Activated naive CD4-positive, alpha-beta T cell treated with anti-CD3 and anti-CD28 coated beads, Interleukin-2, amount 50 U/mL, for 16 hours (primary cell): ENCODE measurements around the gene NAPA.
"Not testable (repeated sequence)": the region's sequence is repeated elsewhere in the genome, so short reads cannot be mapped to it uniquely, and the experiment has no call there.

Experiments used
- DNase-seq: peaks from one replicate; pipeline ENCODE4 v3.0.0-alpha.2; 2020

The NAPA gene

GRCh38 chr19:47499371-47499770, 15.5 kb downstream of the NAPA start:
- no peak for DNase-seq

GRCh38 chr19:47498561-47498960, 16.3 kb downstream of the NAPA start:
- no peak for DNase-seq

DNA sequence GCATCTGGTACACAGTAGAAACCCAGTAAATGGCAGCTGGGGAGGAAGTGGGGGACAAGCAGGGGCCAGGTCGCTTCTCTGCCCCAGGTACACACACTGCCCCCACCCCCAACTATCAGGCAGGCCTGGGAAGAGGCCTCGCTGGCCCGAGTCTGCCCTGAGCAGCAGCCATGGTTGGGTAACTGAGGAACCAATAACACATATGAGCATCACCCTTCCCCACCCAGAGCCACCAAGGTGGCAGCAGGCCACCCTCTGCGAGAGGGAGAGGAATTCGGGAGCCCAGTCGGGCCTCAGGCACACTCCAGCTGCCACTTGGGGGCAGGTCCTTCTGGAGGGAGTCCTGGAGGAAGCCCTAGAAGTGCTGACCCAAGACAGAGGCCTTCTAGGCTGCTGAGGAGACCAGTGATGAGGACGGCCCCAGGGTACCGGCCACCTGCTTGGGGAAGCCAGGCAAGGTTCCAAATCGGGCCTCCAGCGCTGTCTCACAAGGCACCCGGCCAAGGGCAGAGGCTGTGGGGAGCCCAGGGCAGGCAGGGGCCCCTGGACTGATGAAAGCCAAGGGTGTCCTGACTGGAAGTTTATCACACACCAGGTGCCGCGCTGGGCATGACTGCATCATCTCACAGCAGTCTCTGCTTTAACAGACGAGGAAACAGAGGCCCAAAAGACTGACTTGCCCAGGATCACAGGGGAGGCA, 16.9 kb downstream of the NAPA start:
- no peak for DNase-seq

- no peak for DNase-seq
These were observed 17.7 kb downstream of the NAPA start for GRCh38 chr19:47497050-47497766.

DNA sequence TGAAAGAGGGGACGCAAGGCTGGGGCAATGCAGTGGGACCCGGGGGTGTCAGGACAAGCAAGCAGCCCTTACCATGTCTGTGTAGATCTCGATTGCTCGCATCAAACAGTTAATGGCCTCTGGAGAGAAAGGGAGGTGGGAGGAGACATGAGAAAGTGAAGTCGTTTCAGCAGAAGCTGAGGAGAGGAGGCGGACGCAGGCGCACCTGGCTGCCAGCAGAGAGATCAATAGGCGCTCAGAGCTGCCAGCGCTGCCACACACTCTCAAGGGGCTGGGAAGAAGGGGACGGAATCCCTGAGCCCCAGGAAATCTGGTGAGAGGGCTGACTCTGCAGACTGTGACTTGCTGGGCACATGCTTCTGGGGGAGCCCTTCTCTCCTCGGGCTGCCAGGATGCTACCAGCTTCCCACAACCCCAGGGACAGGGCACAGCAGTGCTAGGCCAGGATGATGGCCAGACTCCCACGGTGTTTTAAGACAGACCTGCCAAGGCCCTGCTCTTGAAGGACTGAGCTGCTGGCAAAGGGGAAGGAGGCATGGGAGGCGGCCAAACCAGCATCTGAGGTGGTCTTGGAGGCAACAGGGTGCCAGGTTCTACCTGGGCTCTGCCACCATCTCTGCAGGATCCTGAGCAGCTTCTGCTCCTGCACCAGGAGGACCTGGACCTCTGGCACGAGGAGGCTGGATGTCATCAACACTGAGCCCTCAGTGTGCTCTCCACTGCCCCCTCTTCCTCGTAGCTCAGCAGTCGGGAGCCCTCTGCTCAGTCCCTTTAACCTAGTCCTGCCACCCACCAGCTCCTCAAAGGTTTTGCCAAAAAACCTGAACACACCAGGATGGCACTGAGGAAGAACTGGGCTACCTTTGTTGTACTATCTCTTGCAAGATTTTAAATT, 19.1 kb downstream of the NAPA start:
- DNase-seq, result no peak

GRCh38 chr19:47494729-47495128, 20.1 kb downstream of the NAPA start:
- DNase-seq, result no peak

GRCh38 chr19:47494211-47494547, 20.7 kb downstream of the NAPA start:
- no peak for DNase-seq

- DNase-seq, result no peak
These were observed 21.3 kb downstream of the NAPA start for GRCh38 chr19:47493378-47494210.

- DNase-seq, result no peak
These were observed 22.1 kb downstream of the NAPA start for GRCh38 chr19:47492571-47493377.

- no peak for DNase-seq
These were observed 22.7 kb downstream of the NAPA start for GRCh38 chr19:47492137-47492533.

GRCh38 chr19:47491358-47492136, 23.3 kb downstream of the NAPA start:
- no peak for DNase-seq

DNA sequence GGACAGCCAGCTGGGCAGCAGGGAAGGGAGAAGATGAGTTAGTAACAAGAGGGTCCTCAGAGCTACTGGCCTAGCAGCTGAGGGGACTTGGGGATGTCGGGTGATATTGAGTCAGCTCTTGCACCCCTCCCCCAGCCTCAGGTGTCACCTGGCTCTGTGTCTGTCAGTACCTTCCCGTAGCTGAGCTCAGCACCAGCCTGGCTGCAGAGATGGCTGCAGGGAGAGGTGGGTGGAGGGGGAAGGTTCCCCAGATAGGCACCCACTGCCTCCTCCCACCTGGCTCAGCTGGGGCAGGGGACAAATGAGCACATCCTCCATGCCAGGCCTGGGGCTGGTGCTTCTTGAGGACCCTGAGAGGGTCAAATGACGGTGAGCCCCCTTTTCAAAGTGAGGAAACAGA, 24.0 kb downstream of the NAPA start:
- DNase-seq, result no peak

DNA sequence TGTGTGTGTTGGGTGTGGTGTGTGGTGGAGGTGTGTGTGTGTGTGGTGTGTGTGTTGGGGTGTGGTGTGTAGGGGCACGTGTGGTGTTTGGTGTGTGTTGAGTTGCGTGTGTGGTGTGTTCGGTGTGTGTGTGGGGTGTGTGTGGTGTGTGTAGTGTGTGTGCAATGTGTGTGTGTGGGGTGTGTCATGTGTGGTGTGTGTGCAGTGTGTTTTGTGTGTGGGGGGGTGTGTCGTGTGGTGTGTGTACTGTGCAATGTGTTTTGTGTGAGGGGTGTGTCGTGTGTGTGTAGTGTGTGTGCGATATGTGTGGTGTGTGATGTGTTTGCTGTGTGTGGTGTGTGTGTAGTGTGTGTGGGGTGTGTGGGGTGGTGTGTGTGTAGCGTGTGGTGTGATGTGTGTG, 24.8 kb downstream of the NAPA start:
- DNase-seq, result no peak

DNA sequence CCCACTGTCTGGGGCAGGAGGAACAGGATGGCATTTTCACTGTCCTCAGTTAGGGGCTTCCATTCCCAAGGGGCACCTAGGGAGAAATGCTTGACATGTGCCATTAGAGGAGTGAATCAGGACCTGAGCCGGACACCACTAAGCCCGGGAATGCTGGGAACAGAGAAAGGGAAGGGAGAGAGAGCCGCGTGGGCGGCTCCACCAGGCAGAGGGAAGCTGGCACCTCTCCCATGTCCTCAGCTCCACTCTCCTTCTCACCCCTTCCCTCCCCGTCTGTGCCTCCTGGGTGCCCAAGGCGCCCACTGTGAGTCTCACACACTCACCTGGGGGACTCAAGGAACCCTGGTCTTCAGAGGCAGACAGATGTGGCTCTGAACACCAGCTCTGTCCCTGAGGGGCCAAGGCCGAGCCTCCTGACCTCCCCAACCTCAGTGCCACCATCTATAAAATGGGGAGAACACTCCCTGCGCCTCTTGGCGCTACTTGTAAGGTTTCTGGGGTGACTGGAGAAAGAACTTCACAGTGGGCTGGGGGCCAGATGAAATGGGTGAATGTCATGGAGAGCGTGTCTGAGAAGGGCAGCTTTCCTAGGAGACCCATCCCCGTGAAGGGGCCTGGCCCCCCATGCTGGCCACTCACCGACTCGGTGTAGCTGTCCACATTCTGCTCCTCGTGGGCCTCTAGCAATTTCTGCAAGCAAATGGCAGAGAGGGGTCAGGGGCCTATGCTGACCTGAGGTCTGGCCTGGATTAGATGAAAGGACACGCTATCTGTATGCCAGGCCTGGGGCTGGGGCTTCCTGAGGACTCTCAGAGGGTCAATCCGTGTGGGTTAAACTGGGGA, 25.6 kb downstream of the NAPA start:
- DNase-seq, result no peak

GRCh38 chr19:47487551-47488515, 27.0 kb downstream of the NAPA start:
- no peak for DNase-seq

- no peak for DNase-seq
These were observed 28.0 kb downstream of the NAPA start for GRCh38 chr19:47486900-47487299.

DNA sequence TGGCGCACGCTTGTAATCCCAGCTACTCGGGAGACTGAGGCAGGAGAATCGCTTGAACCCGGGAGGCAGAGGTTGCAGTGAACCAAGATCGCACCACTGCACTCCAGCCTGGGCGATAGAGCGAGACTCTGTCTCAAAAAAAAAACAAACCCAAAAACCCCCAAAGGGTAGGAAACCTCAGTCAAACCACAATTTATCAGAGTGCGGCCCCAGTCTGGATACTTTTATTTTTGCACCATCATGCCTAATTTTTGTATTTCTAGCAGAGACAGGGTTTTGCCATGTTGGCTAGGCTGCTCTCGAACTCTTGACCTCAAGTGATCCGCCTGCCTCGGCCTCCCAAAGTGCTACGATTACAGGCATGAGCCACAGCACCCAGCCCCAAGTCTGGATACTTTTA, 28.6 kb downstream of the NAPA start:
- DNase-seq, result not testable (repeated sequence)

DNA sequence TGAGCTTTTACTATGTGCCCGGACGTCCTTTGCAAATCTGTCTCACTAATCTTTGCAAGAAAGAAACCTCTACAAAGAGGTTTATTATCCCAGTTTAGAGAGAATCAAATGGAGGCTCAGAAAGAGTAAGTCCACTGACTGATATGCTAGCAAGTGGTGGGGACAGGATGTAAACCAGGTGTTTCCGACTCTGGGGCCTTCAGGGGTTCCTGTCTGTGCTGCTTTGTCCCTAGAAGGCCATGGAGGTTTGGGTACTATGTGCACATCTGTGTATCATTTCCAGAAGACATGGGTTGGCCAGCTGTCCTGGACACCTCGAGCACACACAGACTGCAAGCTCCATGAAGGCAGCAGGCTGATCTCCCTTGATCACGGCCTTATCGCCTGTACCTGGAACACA, 29.7 kb downstream of the NAPA start:
- no peak for DNase-seq
